ENCODE measurements around the gene CTU1. TPM values are rescaled to one million over a fixed set of nuclear protein-coding genes. Genes with fewer than 3 reads are reported as not detected.

Gene CTU1
- total RNA-seq, 1 experiment from 2014 or later: 12.7 TPM

DNA sequence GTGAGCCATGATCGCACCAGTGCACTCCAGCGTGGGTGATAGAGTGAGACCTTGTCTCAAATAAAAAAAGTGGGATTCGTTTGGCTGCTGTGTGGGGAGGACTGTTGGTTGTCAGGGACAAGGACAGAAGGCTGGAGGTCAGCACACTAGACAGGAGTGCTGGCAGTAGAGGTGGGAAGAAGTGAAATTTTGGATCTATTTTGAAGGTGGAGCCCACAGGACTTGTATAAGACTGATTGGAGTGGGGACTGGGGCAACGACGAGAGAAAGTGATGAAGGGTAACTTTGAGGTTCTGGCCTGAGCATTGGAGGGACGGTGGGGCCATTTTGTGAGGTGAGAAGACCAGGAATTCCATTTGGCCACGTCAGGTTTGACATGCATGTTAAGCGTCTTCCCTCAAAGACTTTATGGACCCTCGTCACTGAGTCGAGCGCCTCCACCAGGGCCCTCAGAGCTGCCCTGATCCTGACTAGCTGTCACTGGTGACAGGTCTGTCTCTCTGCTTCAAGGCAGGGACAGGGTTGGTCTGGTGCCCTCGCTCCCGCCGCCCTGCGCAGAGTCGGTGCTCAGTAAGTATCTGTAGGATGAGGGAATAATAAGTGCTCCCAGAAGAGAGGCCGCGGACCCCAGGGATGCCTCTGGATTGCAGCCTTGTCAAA lies 673 bp downstream of the CTU1 start:
- Mint-ChIP-seq H3K27me3 (ENCODE audit: insufficient read depth, unreplicated experiment) (no peaks in the 10 kb centered on the region), H3K4me1 (ENCODE audit: insufficient read depth, unreplicated experiment) (peaks cover 25% of the 10 kb centered on the region), H3K36me3 (ENCODE audit: insufficient read depth, unreplicated experiment) (peaks cover 14% of the 10 kb centered on the region), H3K27ac (ENCODE audit: low read depth, unreplicated experiment) (peak overlapping the region; percentile 89), H3K4me3 (ENCODE audit: unreplicated experiment) (peak overlapping the region; percentile 77), H3K9me3 (ENCODE audit: unreplicated experiment) (no peaks in the 10 kb centered on the region)
- TSS peak; percentile 58 for BruUV-seq (replicated peaks)
- intact Hi-C loops (cut with micrococcal nuclease): loop anchor here (10.0 kb wide), 1 partner anchor 687 kb away; the partner anchor contains the start of gene FPR3
- TF ChIP-seq, protein P1, sequence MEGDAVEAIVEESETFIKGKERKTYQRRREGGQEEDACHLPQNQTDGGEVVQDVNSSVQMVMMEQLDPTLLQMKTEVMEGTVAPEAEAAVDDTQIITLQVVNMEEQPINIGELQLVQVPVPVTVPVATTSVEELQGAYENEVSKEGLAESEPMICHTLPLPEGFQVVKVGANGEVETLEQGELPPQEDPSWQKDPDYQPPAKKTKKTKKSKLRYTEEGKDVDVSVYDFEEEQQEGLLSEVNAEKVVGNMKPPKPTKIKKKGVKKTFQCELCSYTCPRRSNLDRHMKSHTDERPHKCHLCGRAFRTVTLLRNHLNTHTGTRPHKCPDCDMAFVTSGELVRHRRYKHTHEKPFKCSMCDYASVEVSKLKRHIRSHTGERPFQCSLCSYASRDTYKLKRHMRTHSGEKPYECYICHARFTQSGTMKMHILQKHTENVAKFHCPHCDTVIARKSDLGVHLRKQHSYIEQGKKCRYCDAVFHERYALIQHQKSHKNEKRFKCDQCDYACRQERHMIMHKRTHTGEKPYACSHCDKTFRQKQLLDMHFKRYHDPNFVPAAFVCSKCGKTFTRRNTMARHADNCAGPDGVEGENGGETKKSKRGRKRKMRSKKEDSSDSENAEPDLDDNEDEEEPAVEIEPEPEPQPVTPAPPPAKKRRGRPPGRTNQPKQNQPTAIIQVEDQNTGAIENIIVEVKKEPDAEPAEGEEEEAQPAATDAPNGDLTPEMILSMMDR (IDR thresholded peaks at IDR 0.05; ENCODE audit: unreplicated experiment): no peak
- ChIA-PET POLR2A (interaction anchor here (0.6 kb wide), 1 partner anchor 647 kb away, joined by 3 read pairs; no protein-coding TSS in a partner anchor), CTCF (interaction anchor here (0.6 to 0.7 kb wide), 3 partner anchors 60 to 720 kb away, joined by 3 to 4 read pairs (median 3); no protein-coding TSS in a partner anchor)
- DNase-seq (ENCODE audit: unreplicated experiment): no peak

DNA sequence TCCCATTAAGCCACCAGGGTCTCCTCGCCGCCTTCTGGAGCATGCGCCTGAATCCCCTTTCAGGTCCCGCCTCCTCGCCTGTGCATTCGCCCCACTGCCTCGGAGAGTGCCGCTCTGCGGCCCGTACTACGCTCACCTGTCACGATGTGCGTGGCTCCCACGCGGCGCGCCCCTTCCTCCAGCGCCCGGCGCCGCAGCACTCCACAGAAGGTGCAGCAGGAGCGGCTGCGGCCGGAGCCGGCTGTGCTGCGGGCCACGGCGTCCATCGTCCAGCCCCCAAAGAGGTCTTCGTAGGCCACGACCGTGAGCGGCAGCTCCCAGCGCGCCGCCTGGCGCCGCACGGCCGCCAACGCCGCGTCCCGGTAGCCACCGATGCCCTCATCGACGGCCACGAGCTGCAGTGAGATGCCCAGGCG lies 4.3 kb downstream of the CTU1 start:
- Mint-ChIP-seq H3K36me3 (ENCODE audit: insufficient read depth, unreplicated experiment) (peaks cover 39% of the 10 kb centered on the region), H3K27ac (ENCODE audit: low read depth, unreplicated experiment) (no peak overlapping the region), H3K27me3 (ENCODE audit: insufficient read depth, unreplicated experiment) (no peaks in the 10 kb centered on the region), H3K9me3 (ENCODE audit: unreplicated experiment) (no peaks in the 10 kb centered on the region), H3K4me3 (ENCODE audit: unreplicated experiment) (no peak overlapping the region), H3K4me1 (ENCODE audit: insufficient read depth, unreplicated experiment) (peaks cover 34% of the 10 kb centered on the region)
- intact Hi-C loops (cut with micrococcal nuclease): loop anchor here (10.0 kb wide), 1 partner anchor 691 kb away; the partner anchor contains the start of gene FPR3
- ChIA-PET CTCF (interaction anchor here (0.6 kb wide), 1 partner anchor 320 kb away, joined by 3 read pairs; no protein-coding TSS in a partner anchor), POLR2A (no interaction called here)
- TF ChIP-seq, protein P1 (IDR thresholded peaks at IDR 0.05; ENCODE audit: unreplicated experiment): no peak
- no TSS peak for BruUV-seq (replicated peaks)
- no peak for DNase-seq (ENCODE audit: unreplicated experiment)

DNA sequence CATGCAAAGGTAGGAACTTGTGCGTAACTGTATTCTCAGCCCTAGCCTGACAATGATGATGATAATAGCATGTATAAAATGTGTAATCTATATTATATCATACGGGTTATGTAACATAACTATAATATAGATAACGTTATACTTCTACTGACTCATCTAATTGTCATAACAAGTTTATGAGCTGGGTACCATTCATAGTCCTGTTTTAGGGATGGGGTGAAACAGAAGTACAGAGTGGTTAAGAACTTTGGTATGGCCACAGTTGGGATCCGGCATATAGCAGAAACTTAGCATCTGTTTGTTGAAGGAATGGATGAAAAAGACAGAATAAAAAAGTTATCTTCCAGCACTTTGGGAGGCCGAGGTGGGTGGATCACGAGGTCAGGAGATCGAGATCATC lies 5.2 kb downstream of the CTU1 start:
- CTCF ChIA-PET: interaction anchor here (0.7 kb wide), 1 partner anchor 65 kb away, joined by 3 read pairs; no protein-coding TSS in a partner anchor
- TF ChIP-seq, protein P1 (IDR thresholded peaks at IDR 0.05; ENCODE audit: unreplicated experiment): no peak
- BruUV-seq (replicated peaks): no TSS peak
- no peak for DNase-seq (ENCODE audit: unreplicated experiment)
- peaks cover 34% of the 10 kb centered on the region for H3K4me1 Mint-ChIP-seq (ENCODE audit: insufficient read depth, unreplicated experiment)
- no peaks in the 10 kb centered on the region for H3K27me3 Mint-ChIP-seq (ENCODE audit: insufficient read depth, unreplicated experiment)
- H3K27ac Mint-ChIP-seq (ENCODE audit: low read depth, unreplicated experiment): no peak overlapping the region
- intact Hi-C loops (cut with micrococcal nuclease): loop anchor here (10.0 kb wide), 1 partner anchor 692 kb away; the partner anchor contains the start of gene FPR3
- POLR2A ChIA-PET: no interaction called here
- peaks cover 39% of the 10 kb centered on the region for H3K36me3 Mint-ChIP-seq (ENCODE audit: insufficient read depth, unreplicated experiment)
- no peaks in the 10 kb centered on the region for H3K9me3 Mint-ChIP-seq (ENCODE audit: unreplicated experiment)
- no peak overlapping the region for H3K4me3 Mint-ChIP-seq (ENCODE audit: unreplicated experiment)

DNA sequence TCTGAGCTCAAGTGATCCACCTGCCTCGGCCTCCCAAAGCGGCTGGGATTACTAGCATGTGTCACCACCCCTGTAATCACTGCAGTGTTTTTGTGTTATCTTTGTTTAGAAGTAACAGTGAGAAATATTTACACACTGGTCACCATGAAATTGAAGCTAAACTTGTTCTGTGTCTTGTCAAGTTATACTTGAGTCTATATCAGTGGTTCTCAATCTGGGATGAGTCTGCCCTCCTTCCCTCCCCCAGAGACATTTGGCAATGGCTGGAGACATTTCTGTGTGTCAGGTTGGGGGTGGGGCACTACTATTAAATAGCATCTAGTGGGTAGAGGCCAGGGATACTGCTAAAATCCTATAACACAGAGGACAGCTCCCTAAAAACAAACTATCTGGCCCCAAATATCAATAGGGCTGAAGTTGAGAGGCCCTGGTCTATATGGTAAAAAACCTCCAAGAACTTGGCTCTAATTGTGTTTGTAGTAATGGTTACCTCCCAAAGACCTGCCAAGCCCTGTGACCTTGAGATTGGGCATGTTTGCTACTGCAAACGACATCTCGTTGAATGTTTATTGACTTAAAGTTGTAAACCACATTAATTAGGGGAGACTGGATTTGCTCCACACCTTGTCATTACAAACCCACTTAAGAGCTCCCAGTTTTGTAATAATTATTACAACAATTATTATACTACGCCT lies 6.9 kb downstream of the CTU1 start:
- Mint-ChIP-seq H3K27me3 (ENCODE audit: insufficient read depth, unreplicated experiment) (no peaks in the 10 kb centered on the region), H3K9me3 (ENCODE audit: unreplicated experiment) (no peaks in the 10 kb centered on the region), H3K36me3 (ENCODE audit: insufficient read depth, unreplicated experiment) (peaks cover 44% of the 10 kb centered on the region), H3K4me1 (ENCODE audit: insufficient read depth, unreplicated experiment) (peaks cover 33% of the 10 kb centered on the region), H3K27ac (ENCODE audit: low read depth, unreplicated experiment) (peak overlapping the region; percentile 32), H3K4me3 (ENCODE audit: unreplicated experiment) (no peak overlapping the region)
- TF ChIP-seq, protein P1 (IDR thresholded peaks at IDR 0.05; ENCODE audit: unreplicated experiment): no peak
- no peak for DNase-seq (ENCODE audit: unreplicated experiment)
- BruUV-seq (replicated peaks): no TSS peak
- intact Hi-C loops (cut with micrococcal nuclease): loop anchor here (10.0 kb wide), 1 partner anchor 693 kb away; the partner anchor contains the start of gene FPR3
- POLR2A ChIA-PET: no interaction called here
- CTCF ChIA-PET: interaction anchor here (0.6 to 2.1 kb wide), 4 partner anchors 53 to 179 kb away, joined by 3 to 5 read pairs (median 3); no protein-coding TSS in a partner anchor

Measured in MCF 10A (cell line).